Middle frontal gyrus (tissue), 1 donor: ENCODE measurements around the gene ANO1.

Source experiments
- DNase-seq: peaks from one replicate; pipeline ENCODE4 v3.0.0-alpha.2; 2015; ENCODE audit warnings: low spot score; ENCODE audit errors: extremely low spot score

ANO1 gene

GRCh38 chr11:70135625-70136059 lies 57.5 kb downstream of the ANO1 start:
- no peak for DNase-seq

GRCh38 chr11:70137383-70137782 lies 59.3 kb downstream of the ANO1 start:
- DNase-seq, result no peak

GRCh38 chr11:70138403-70138802 lies 60.3 kb downstream of the ANO1 start:
- no peak for DNase-seq

- DNase-seq, result no peak
Measured at GRCh38 chr11:70139785-70140410, 61.8 kb downstream of the ANO1 start.

GRCh38 chr11:70140711-70141485 lies 62.8 kb downstream of the ANO1 start:
- DNase-seq, result no peak

GRCh38 chr11:70141486-70142220 lies 63.5 kb downstream of the ANO1 start:
- no peak for DNase-seq

- DNase-seq, result no peak
Measured at GRCh38 chr11:70142221-70142875, 64.2 kb downstream of the ANO1 start.

- DNase-seq, result no peak
Measured at GRCh38 chr11:70144262-70144661, 66.1 kb downstream of the ANO1 start.

- no peak for DNase-seq
Measured at GRCh38 chr11:70145071-70145470, 67.0 kb downstream of the ANO1 start.

- DNase-seq, result no peak
Measured at GRCh38 chr11:70145841-70146240, 67.7 kb downstream of the ANO1 start.

GRCh38 chr11:70146299-70146698 lies 68.2 kb downstream of the ANO1 start:
- no peak for DNase-seq

- DNase-seq, result no peak
Measured at GRCh38 chr11:70146895-70147520, 68.9 kb downstream of the ANO1 start.

- DNase-seq, result no peak
Measured at GRCh38 chr11:70147668-70148067, 69.6 kb downstream of the ANO1 start.

GRCh38 chr11:70151671-70152070 lies 73.6 kb downstream of the ANO1 start:
- no peak for DNase-seq

- no peak for DNase-seq
Measured at GRCh38 chr11:70153133-70153727, 75.1 kb downstream of the ANO1 start.

- DNase-seq, result no peak
Measured at GRCh38 chr11:70155386-70155785, 77.3 kb downstream of the ANO1 start.

GRCh38 chr11:70156291-70157037 lies 78.3 kb downstream of the ANO1 start:
- no peak for DNase-seq

GRCh38 chr11:70158201-70158600 lies 80.1 kb downstream of the ANO1 start:
- DNase-seq, result no peak

GRCh38 chr11:70158757-70159389 lies 80.8 kb downstream of the ANO1 start:
- no peak for DNase-seq
